Cardiac muscle cell (in vitro differentiated cells and primary cell): Measurements from ENCODE around the gene EARS2. TPM values are rescaled to one million over a fixed set of nuclear protein-coding genes. Genes with fewer than 3 reads are reported as not detected.

Source experiments
- DNase-seq, 2 donors: peaks; one replicate each; pipeline versions ENCODE4 v3.0.0 to v3.0.0-alpha.2; 2010 to 2017; ENCODE audit warnings: low read depth in 1 of 2, low spot score in 1 of 2
- H3K27ac ChIP-seq: fragments of 200-600 bp; sonication (generic); 2 replicates; pipeline ENCODE4 v1.5.1; 2016
- H3K27me3 ChIP-seq: fragments of 200-600 bp; sonication (generic); 2 replicates; pipeline ENCODE4 v1.6.0; 2016; ENCODE audit warnings: control low read depth
- H3K36me3 ChIP-seq: fragments of 200-600 bp; sonication (generic); 2 replicates; pipeline ENCODE4 v1.5.1; 2016; ENCODE audit warnings: control low read depth
- H3K4me1 ChIP-seq: fragments of 200-600 bp; sonication (generic); 2 replicates; pipeline ENCODE4 v1.8.1; 2017; ENCODE audit warnings: low read depth, mild to moderate bottlenecking, mixed run types
- H3K4me3 ChIP-seq: fragments of 200-600 bp; sonication (generic); 2 replicates; pipeline ENCODE4 v1.5.1; 2016; ENCODE audit warnings: mild to moderate bottlenecking
- H3K9me3 ChIP-seq: fragments of 200-600 bp; sonication (generic); 2 replicates; pipeline ENCODE4 v1.5.1; 2017; ENCODE audit warnings: low read depth, mild to moderate bottlenecking, control low read depth
- CTCF ChIP-seq: IDR thresholded peaks from 2 replicates; pipeline ENCODE4 v1.5.1; 2012; ENCODE audit warnings: low read depth, mild to moderate bottlenecking, low read length
- polyA plus RNA-seq: library from polyadenylated mRNA; unstranded; fragments of >200 nt; fragmentation: Nextera tagmentation; extraction: Ambion mirVana; gene quantifications from 2 replicates; pipeline ENCODE4 v1.2.1, GENCODE V29; 2016
- total RNA-seq: library from RNA; depleted of rRNA; stranded (reverse); fragments of >200 nt; gene quantifications from 2 replicates; pipeline ENCODE4 v1.2.3, GENCODE V29; 2016

Gene EARS2
- total and polyA plus RNA-seq, 2 experiments from 2014 or later: 23.3 to 57.2 TPM

- TF ChIP-seq CTCF: no peak
- Histone ChIP-seq H3K4me3 (no peak overlapping the region), H3K9me3 (no peaks in the 10 kb centered on the region), H3K4me1 (no peaks in the 10 kb centered on the region), H3K36me3 (peaks cover 28% of the 10 kb centered on the region), H3K27ac (no peak overlapping the region), H3K27me3 (no peaks in the 10 kb centered on the region)
- no peak for DNase-seq
These were observed 23.2 kb upstream of the EARS2 start for GRCh38 chr16:23580391-23580790.

- TF ChIP-seq CTCF: no peak
- Histone ChIP-seq H3K4me3 (no peak overlapping the region), H3K27ac (no peak overlapping the region), H3K36me3 (peaks cover 18% of the 10 kb centered on the region), H3K9me3 (no peaks in the 10 kb centered on the region), H3K27me3 (no peaks in the 10 kb centered on the region), H3K4me1 (no peaks in the 10 kb centered on the region)
- DNase-seq: no peak
These were observed 22.2 kb upstream of the EARS2 start for GRCh38 chr16:23579371-23579770.

- Histone ChIP-seq H3K9me3 (no peaks in the 10 kb centered on the region), H3K4me1 (no peaks in the 10 kb centered on the region), H3K27me3 (no peaks in the 10 kb centered on the region), H3K4me3 (no peak overlapping the region), H3K27ac (peak overlapping the region; percentile 60), H3K36me3 (peaks cover 19% of the 10 kb centered on the region)
- DNase-seq: peak in 1 of 2 donors; percentile 67
- TF ChIP-seq CTCF: no peak
These were observed 21.1 kb upstream of the EARS2 start for GRCh38 chr16:23578101-23578830.

DNA sequence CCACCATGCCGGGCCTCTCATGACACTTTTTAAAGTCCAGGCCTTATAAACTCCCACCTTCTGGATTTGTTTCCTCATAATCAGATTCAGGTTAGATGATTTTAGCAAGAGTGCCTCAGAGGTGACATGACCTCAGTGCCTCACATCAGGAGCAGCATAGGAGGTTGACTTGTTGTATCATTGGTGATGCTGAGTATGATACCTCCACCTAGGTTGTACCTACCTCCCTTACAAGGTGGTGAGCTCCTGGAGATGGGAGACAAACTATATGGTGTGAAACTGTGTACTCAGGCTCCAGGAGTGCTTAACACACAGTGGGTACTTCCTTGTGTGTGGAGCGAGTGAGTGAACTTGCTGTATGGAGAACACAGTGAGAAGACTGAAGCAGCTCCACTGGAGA, 20.3 kb upstream of the EARS2 start:
- Histone ChIP-seq H3K4me3 (no peak overlapping the region), H3K9me3 (no peaks in the 10 kb centered on the region), H3K4me1 (no peaks in the 10 kb centered on the region), H3K27ac (peak overlapping the region; percentile 60), H3K27me3 (no peaks in the 10 kb centered on the region), H3K36me3 (peaks cover 22% of the 10 kb centered on the region)
- no peak for DNase-seq
- no peak for TF ChIP-seq CTCF

- H3K4me1 ChIP-seq: no peaks in the 10 kb centered on the region
- no peak for DNase-seq
- no peaks in the 10 kb centered on the region for H3K27me3 ChIP-seq
- H3K27ac ChIP-seq: no peak overlapping the region
- H3K9me3 ChIP-seq: no peaks in the 10 kb centered on the region
- H3K36me3 ChIP-seq: peaks cover 28% of the 10 kb centered on the region
- H3K4me3 ChIP-seq: no peak overlapping the region
- TF ChIP-seq CTCF: no peak
These were observed 18.7 kb upstream of the EARS2 start for GRCh38 chr16:23575834-23576233.
